CD4-positive, alpha-beta T cell (primary cell): Measurements from ENCODE around the gene ACADS. TPM values are rescaled to one million over a fixed set of nuclear protein-coding genes. Genes with fewer than 3 reads are reported as not detected.

Experiments
- ATAC-seq: fragments of 200-7000 bp; cut with Tn5 transposase; one replicate; pipeline ENCODE4 v1.10.0; 2022; ENCODE audit warnings: mild to moderate bottlenecking; ENCODE audit not compliant: poor library complexity
- CTCF ChIA-PET: fragments of 350-600 bp; sonication (Branson Sonifier 250); formaldehyde crosslinking; loops from one replicate; lab custom pipeline; 2021; ENCODE audit warnings: antibody characterized with exemption, inconsistent platforms; lab: Charles Lee
- POLR2A ChIA-PET: fragments of 350-600 bp; sonication (Branson Sonifier 250); formaldehyde crosslinking; loops from one replicate; lab custom pipeline; 2021; ENCODE audit warnings: antibody characterized with exemption, inconsistent platforms; lab: Charles Lee
- DNase-seq, 14 experiments: peaks; one replicate each; pipeline ENCODE4 v3.0.0-alpha.2; 2013 to 2020; ENCODE audit warnings: mixed read lengths in 2 of 14
- H3K27ac ChIP-seq, 2 donors: one replicate each; pipeline versions ENCODE4 v1.5.1 to v1.7.0; 2013; ENCODE audit warnings: low read length in 2 of 2, low read depth in 1 of 2, mild to moderate bottlenecking in 1 of 2
- H3K27me3 ChIP-seq, 2 experiments: 1 replicate in 1 of 2; 2 replicates in 1 of 2; pipeline versions ENCODE4 v1.6.1 to v1.7.0; 2013; ENCODE audit warnings: low read length in 2 of 2, control low read depth in 1 of 2, mild to moderate bottlenecking in 1 of 2, moderate library complexity in 1 of 2; ENCODE audit not compliant: insufficient read depth in 2 of 2, control insufficient read depth in 1 of 2
- H3K36me3 ChIP-seq: one replicate; pipeline ENCODE4 v1.6.1; 2013; ENCODE audit warnings: low read length, control low read depth; ENCODE audit not compliant: insufficient read depth
- H3K4me1 ChIP-seq: one replicate; pipeline ENCODE4 v1.6.1; 2013; ENCODE audit warnings: low read length, control low read depth; ENCODE audit not compliant: insufficient read depth
- H3K4me3 ChIP-seq: one replicate; pipeline ENCODE4 v1.5.1; 2013; ENCODE audit warnings: mild to moderate bottlenecking, low read length, moderate library complexity
- H3K9me3 ChIP-seq, 2 experiments: 1 replicate in 1 of 2; 2 replicates in 1 of 2; pipeline versions ENCODE4 v1.6.1 to v1.7.0; 2013; ENCODE audit warnings: low read length in 2 of 2, mild to moderate bottlenecking in 2 of 2, control low read depth in 1 of 2, moderate library complexity in 1 of 2; ENCODE audit not compliant: control insufficient read depth in 1 of 2, insufficient read depth in 1 of 2
- H3K27ac Mint-ChIP-seq: one replicate; pipeline ENCODE4 v1.8.0; 2020; ENCODE audit warnings: mixed read lengths
- H3K27me3 Mint-ChIP-seq: one replicate; pipeline ENCODE4 v1.8.0; 2021; ENCODE audit warnings: mixed read lengths
- H3K36me3 Mint-ChIP-seq: one replicate; pipeline ENCODE4 v1.8.0; 2021; ENCODE audit warnings: low read depth, mixed read lengths
- H3K4me1 Mint-ChIP-seq: one replicate; pipeline ENCODE4 v1.8.0; 2021; ENCODE audit warnings: low read depth, mixed read lengths
- H3K4me3 Mint-ChIP-seq: one replicate; pipeline ENCODE4 v1.8.0; 2020; ENCODE audit warnings: mild to moderate bottlenecking, mixed read lengths
- H3K9me3 Mint-ChIP-seq: one replicate; pipeline ENCODE4 v1.8.0; 2020; ENCODE audit warnings: mixed read lengths
- CTCF ChIP-seq: fragments of 200-600 bp; IDR thresholded peaks from one replicate; pipeline ENCODE4 v1.8.0; 2022; ENCODE audit warnings: antibody characterized with exemption, mild to moderate bottlenecking
- intact Hi-C, 2 experiments: fragments of 100-400 bp; cut with DNase I in 1 of 2; cut with micrococcal nuclease in 1 of 2; formaldehyde crosslinking; loops; one replicate each; pipeline versions ENCODE4 v1.15.1 to v1.9.0; 2023 to 2025; cut with DNase I, micrococcal nuclease
- total RNA-seq, 174 experiments: library from RNA in 2 of 174; stranded (reverse) in 2 of 174; gene quantifications; one replicate each; pipeline ENCODE4 v1.2.3 and lab custom pipeline; 2021 to 2026

The ACADS gene
- total RNA-seq, 2 experiments from 2014 or later: 8.9 to 9.2 TPM

GRCh38 chr12:120741476-120742421, 16.1 kb downstream of the ACADS start:
- Mint-ChIP-seq H3K36me3 (no peaks in the 10 kb centered on the region), H3K4me1 (no peaks in the 10 kb centered on the region), H3K9me3 (no peaks in the 10 kb centered on the region), H3K4me3 (no peak overlapping the region), H3K27ac (no peak overlapping the region), H3K27me3 (no peaks in the 10 kb centered on the region)
- no peak for TF ChIP-seq CTCF
- Histone ChIP-seq H3K4me3 (no peak overlapping the region), H3K27ac (no peak overlapping the region), H3K9me3 (no peaks in the 10 kb centered on the region), H3K27me3 (no peaks in the 10 kb centered on the region), H3K36me3 (no peaks in the 10 kb centered on the region), H3K4me1 (no peaks in the 10 kb centered on the region)
- ATAC-seq: no peak
- CTCF ChIA-PET: no interaction called here
- intact Hi-C loops: no loop called here
- POLR2A ChIA-PET: no interaction called here
- no peak for DNase-seq

GRCh38 chr12:120744922-120745493, 19.4 kb downstream of the ACADS start:
- Mint-ChIP-seq H3K9me3 (no peaks in the 10 kb centered on the region), H3K4me3 (no peak overlapping the region), H3K4me1 (no peaks in the 10 kb centered on the region), H3K27ac (no peak overlapping the region), H3K27me3 (no peaks in the 10 kb centered on the region), H3K36me3 (no peaks in the 10 kb centered on the region)
- intact Hi-C loops: no loop called here
- H3K4me3 ChIP-seq: no peak overlapping the region
- H3K4me1 ChIP-seq: no peaks in the 10 kb centered on the region
- no peaks in the 10 kb centered on the region for H3K36me3 ChIP-seq
- DNase-seq (no peak), ATAC-seq (no peak)
- no peaks in the 10 kb centered on the region for H3K9me3 ChIP-seq
- ChIA-PET POLR2A (no interaction called here), CTCF (no interaction called here)
- no peak overlapping the region for H3K27ac ChIP-seq
- no peaks in the 10 kb centered on the region for H3K27me3 ChIP-seq
- TF ChIP-seq CTCF: no peak

GRCh38 chr12:120748242-120748641, 22.6 kb downstream of the ACADS start:
- Mint-ChIP-seq H3K4me1 (no peaks in the 10 kb centered on the region), H3K9me3 (no peaks in the 10 kb centered on the region), H3K27ac (no peak overlapping the region), H3K27me3 (peaks cover 5% of the 10 kb centered on the region), H3K36me3 (no peaks in the 10 kb centered on the region), H3K4me3 (no peak overlapping the region)
- DNase-seq (peak in 1 of 14 experiments; percentile 46), ATAC-seq (no peak)
- no peak overlapping the region for H3K27ac ChIP-seq
- ChIA-PET CTCF (no interaction called here), POLR2A (no interaction called here)
- H3K27me3 ChIP-seq: no peaks in the 10 kb centered on the region
- TF ChIP-seq CTCF: no peak
- H3K9me3 ChIP-seq: no peaks in the 10 kb centered on the region
- H3K4me1 ChIP-seq: no peaks in the 10 kb centered on the region
- H3K4me3 ChIP-seq: no peak overlapping the region
- H3K36me3 ChIP-seq: no peaks in the 10 kb centered on the region
- intact Hi-C loops: no loop called here
